ENCODE data around the gene FGD2. TPM values are rescaled to one million over a fixed set of nuclear protein-coding genes. Genes with fewer than 3 reads are reported as not detected.

The FGD2 gene
- total and polyA plus RNA-seq, 9 of the 15 experiments (the other 6 are each of a cell fraction or from before 2014, with no cell fraction given): 0.09 TPM; not detected in 8

- TF ChIP-seq, protein P1, sequence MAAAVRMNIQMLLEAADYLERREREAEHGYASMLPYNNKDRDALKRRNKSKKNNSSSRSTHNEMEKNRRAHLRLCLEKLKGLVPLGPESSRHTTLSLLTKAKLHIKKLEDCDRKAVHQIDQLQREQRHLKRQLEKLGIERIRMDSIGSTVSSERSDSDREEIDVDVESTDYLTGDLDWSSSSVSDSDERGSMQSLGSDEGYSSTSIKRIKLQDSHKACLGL (CRISPR knock-in tag; IDR thresholded peaks at IDR 0.05; ENCODE audit: borderline replicate concordance, poor library complexity, severe bottlenecking): peak; percentile 21
- TF ChIP-seq TEAD1 (CRISPR knock-in tag; IDR thresholded peaks at IDR 0.05): peak; percentile 12 to 45; a peak in 1 of 4 replicates
- TF ChIP-seq E4F1 (CRISPR knock-in tag; IDR thresholded peaks at IDR 0.05; ENCODE audit: borderline replicate concordance): no peak
- TF ChIP-seq EZH2 (IDR thresholded peaks at IDR 0.05; ENCODE audit: borderline replicate concordance, low read depth, low read length): no peak
- TF ChIP-seq, protein P2, sequence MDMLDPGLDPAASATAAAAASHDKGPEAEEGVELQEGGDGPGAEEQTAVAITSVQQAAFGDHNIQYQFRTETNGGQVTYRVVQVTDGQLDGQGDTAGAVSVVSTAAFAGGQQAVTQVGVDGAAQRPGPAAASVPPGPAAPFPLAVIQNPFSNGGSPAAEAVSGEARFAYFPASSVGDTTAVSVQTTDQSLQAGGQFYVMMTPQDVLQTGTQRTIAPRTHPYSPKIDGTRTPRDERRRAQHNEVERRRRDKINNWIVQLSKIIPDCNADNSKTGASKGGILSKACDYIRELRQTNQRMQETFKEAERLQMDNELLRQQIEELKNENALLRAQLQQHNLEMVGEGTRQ (CRISPR knock-in tag; IDR thresholded peaks at IDR 0.05): no peak; the same call in 1 of the 2 replicates
- peak; percentile 59 to 74; a peak in 1 of 4 replicates for TF ChIP-seq ETV6 (IDR thresholded peaks at IDR 0.05; ENCODE audit: borderline replicate concordance in 1 of 2, low read depth in 2 of 2, low read length in 1 of 2)
- TF ChIP-seq ETV6 (CRISPR knock-in tag; IDR thresholded peaks at IDR 0.05; ENCODE audit: borderline replicate concordance): no peak
- no peak for TF ChIP-seq KLF10 (CRISPR knock-in tag; IDR thresholded peaks at IDR 0.05)
- TF ChIP-seq ZNF184 (CRISPR knock-in tag; IDR thresholded peaks at IDR 0.05): no peak
- TF ChIP-seq RBM25 (IDR thresholded peaks at IDR 0.05; ENCODE audit: low read depth, low read length, severe bottlenecking): peak; percentile 98
Observed at GRCh38 chr6:37051138-37052026, 45.9 kb downstream of the FGD2 start (continued).
